HCT116 (cell line): ENCODE results near the gene SPDEF. TPM values are rescaled to one million over a fixed set of nuclear protein-coding genes. Genes with fewer than 3 reads are reported as not detected.

Experiments
- ATAC-seq: fragments of 200-7000 bp; cut with Tn5 transposase; 2 replicates; pipeline ENCODE4 v1.9.1; 2020; ENCODE audit warnings: mild to moderate bottlenecking, moderate library complexity
- BruUV-seq: library from RNA; stranded (reverse); fragments of 400-500 nt; replicated peaks from 2 replicates; lab custom pipeline; 2021; lab: Mats Ljungman, UMichigan
- CTCF ChIA-PET: fragments of 300-600 bp; sonication (Branson Sonifier 250); formaldehyde crosslinking; loops from one replicate; lab custom pipeline; 2021; ENCODE audit warnings: antibody characterized with exemption; lab: Charles Lee
- POLR2A ChIA-PET: fragments of 300-600, 350-600 bp; sonication (Branson Sonifier 250); formaldehyde crosslinking; loops from one replicate; lab custom pipeline; 2021; ENCODE audit warnings: antibody characterized with exemption; lab: Charles Lee
- RAD21 ChIA-PET, 2 experiments: fragments of 300-600 bp; sonication (Branson Sonifier 250); formaldehyde crosslinking; loops; one replicate each; lab custom pipeline; 2023; ENCODE audit warnings: low total read pairs in 2 of 2; ENCODE audit not compliant: uncharacterized antibody in 2 of 2, unreplicated experiment in 2 of 2, low non-redundant PET in 1 of 2; lab: Charles Lee
- DNase-seq: peaks from one replicate; pipeline ENCODE4 v3.0.0-alpha.2; 2010; ENCODE audit warnings: low read depth, low spot score
- H2AFZ ChIP-seq: fragments of 200-600 bp; shearing (Covaris generic), sonication (generic); 2 replicates; pipeline ENCODE4 v1.6.1; 2017; ENCODE audit warnings: low read depth, mixed run types, mixed read lengths, antibody characterized with exemption, low read length; ENCODE audit not compliant: poor library complexity, severe bottlenecking
- H3K27ac ChIP-seq: 2 replicates; pipeline ENCODE4 v1.5.1; 2012; ENCODE audit warnings: low read depth, low read length
- H3K27me3 ChIP-seq: fragments of 200-600 bp; sonication (generic); 2 replicates; pipeline ENCODE4 v1.6.1; 2016; ENCODE audit warnings: mixed run types, low read length, mixed read lengths; ENCODE audit not compliant: insufficient read depth
- H3K36me3 ChIP-seq, 2 experiments: fragments of 200-500 bp in 1 of 2; fragments of 200-600 bp in 1 of 2; sonication (Bioruptor generic) in 1 of 2; sonication (generic) in 1 of 2; 2 replicates each; pipeline versions ENCODE4 v1.5.1 to v1.6.1; 2014 to 2016; ENCODE audit warnings: low read length in 2 of 2, inconsistent platforms in 1 of 2, mixed read lengths in 1 of 2, mixed run types in 1 of 2; ENCODE audit not compliant: insufficient read depth in 2 of 2, control insufficient read depth in 1 of 2
- H3K4me1 ChIP-seq, 2 experiments: fragments of 200-600 bp in 1 of 2; sonication (generic) in 1 of 2; 2 replicates each; pipeline versions ENCODE4 v1.5.1 to v1.6.1; 2012 to 2017; ENCODE audit warnings: low read length in 2 of 2, inconsistent platforms in 1 of 2, mild to moderate bottlenecking in 1 of 2, mixed read lengths in 1 of 2, mixed run types in 1 of 2, moderate library complexity in 1 of 2; ENCODE audit not compliant: insufficient read depth in 2 of 2, control insufficient read depth in 1 of 2
- H3K4me2 ChIP-seq: fragments of 200-600 bp; sonication (generic); 2 replicates; pipeline ENCODE4 v1.6.1; 2017; ENCODE audit warnings: mixed run types, low read length, mixed read lengths
- H3K4me3 ChIP-seq, 2 experiments: fragments of 200-600 bp in 1 of 2; sonication (generic) in 1 of 2; replicated peaks in 1 of 2; 2 replicates each; pipeline ENCODE4 v1.5.1; 2011 to 2016; ENCODE audit warnings: low read length in 2 of 2, control low read depth in 1 of 2, low read depth in 1 of 2, mild to moderate bottlenecking in 1 of 2, mixed read lengths in 1 of 2, mixed run types in 1 of 2
- H3K79me2 ChIP-seq: fragments of 200-600 bp; sonication (generic); 2 replicates; pipeline ENCODE4 v1.6.1; 2017; ENCODE audit warnings: mild to moderate bottlenecking, mixed run types, low read length, moderate library complexity, mixed read lengths; ENCODE audit not compliant: insufficient read depth
- H3K9ac ChIP-seq: fragments of 200-600 bp; sonication (generic); 2 replicates; pipeline ENCODE4 v1.6.1; 2016; ENCODE audit warnings: low read length, mixed read lengths
- H3K9me2 ChIP-seq: fragments of 200-600 bp; sonication (generic), shearing (Covaris generic); 2 replicates; pipeline ENCODE4 v1.6.1; 2017; ENCODE audit warnings: mixed run types, mild to moderate bottlenecking, moderate library complexity; ENCODE audit not compliant: insufficient read depth
- H3K9me3 ChIP-seq, 2 experiments: fragments of 200-500 bp in 1 of 2; fragments of 200-600 bp in 1 of 2; sonication (Bioruptor generic) in 1 of 2; sonication (generic) in 1 of 2; 2 replicates each; pipeline ENCODE4 v1.6.1; 2014 to 2017; ENCODE audit warnings: low read length in 2 of 2, mixed read lengths in 2 of 2, inconsistent platforms in 1 of 2, low read depth in 1 of 2, mild to moderate bottlenecking in 1 of 2, mixed run types in 1 of 2, moderate library complexity in 1 of 2; ENCODE audit not compliant: control insufficient read depth in 1 of 2, insufficient read depth in 1 of 2
- H4K20me1 ChIP-seq: fragments of 200-600 bp; sonication (generic), shearing (Covaris generic); 2 replicates; pipeline ENCODE4 v1.6.1; 2017; ENCODE audit warnings: mixed run types, mild to moderate bottlenecking, moderate library complexity; ENCODE audit not compliant: insufficient read depth
- CBX3 ChIP-seq: IDR thresholded peaks from 2 replicates; pipeline ENCODE4 v1.6.1; 2012; ENCODE audit warnings: low read depth
- CEBPB ChIP-seq: IDR thresholded peaks from 2 replicates; pipeline ENCODE4 v1.6.1; 2012; ENCODE audit warnings: low read depth
- EGR1 ChIP-seq: IDR thresholded peaks from 2 replicates; pipeline ENCODE4 v1.6.1; 2012; ENCODE audit warnings: low read depth
- ELF1 ChIP-seq: IDR thresholded peaks from 2 replicates; pipeline ENCODE4 v1.6.1; 2012; ENCODE audit warnings: low read depth, borderline replicate concordance
- EZH2 ChIP-seq: fragments of 200-600 bp; sonication (generic); IDR thresholded peaks from 2 replicates; pipeline ENCODE4 v1.6.1; 2017; ENCODE audit warnings: antibody characterized with exemption, mixed run types
- EZH2phosphoT487 ChIP-seq: fragments of 200-600 bp; IDR thresholded peaks from 2 replicates; pipeline ENCODE4 v1.6.1; 2018; ENCODE audit warnings: antibody characterized with exemption, borderline replicate concordance
- FOSL1 ChIP-seq: IDR thresholded peaks from 2 replicates; pipeline ENCODE4 v1.6.1; 2012; ENCODE audit warnings: low read depth
- POLR2A ChIP-seq: IDR thresholded peaks from 2 replicates; pipeline ENCODE4 v1.7.0; 2011; ENCODE audit warnings: borderline replicate concordance; ENCODE audit not compliant: insufficient read depth, insufficient read length; ENCODE audit errors: extremely low read depth
- POLR2AphosphoS5 ChIP-seq: IDR thresholded peaks from 2 replicates; pipeline ENCODE4 v1.6.1; 2011; ENCODE audit warnings: mild to moderate bottlenecking, low read depth, low read length, moderate library complexity
- SIN3A ChIP-seq: IDR thresholded peaks from 2 replicates; pipeline ENCODE4 v1.6.1; 2012; ENCODE audit warnings: low read depth
- SRF ChIP-seq: IDR thresholded peaks from 2 replicates; pipeline ENCODE4 v1.6.1; 2012; ENCODE audit warnings: low read depth
- TCF7L2 ChIP-seq: IDR thresholded peaks from 2 replicates; pipeline ENCODE4 v1.7.0; 2011; ENCODE audit warnings: borderline replicate concordance, inconsistent platforms; ENCODE audit not compliant: insufficient read depth, insufficient read length; ENCODE audit errors: extremely low read depth
- ZNF274 ChIP-seq: fragments of 200-500 bp; sonication (Bioruptor generic); IDR thresholded peaks from 2 replicates; pipeline ENCODE4 v1.6.1; 2014; ENCODE audit warnings: mild to moderate bottlenecking, low read depth, low read length, inconsistent platforms
- intact Hi-C: fragments of 100-400 bp; cut with micrococcal nuclease; formaldehyde crosslinking; loops from 2 replicates; pipeline ENCODE4 v1.10.0; 2022
- total RNA-seq: library from RNA; stranded (reverse); gene quantifications from one replicate; pipeline ENCODE4 v1.2.1, GENCODE V29; 2021; ENCODE audit not compliant: unreplicated experiment
- TF ChIP-seq, protein P1 (sequence below): IDR thresholded peaks from 2 replicates; pipeline ENCODE4 v1.6.1; 2012
- TF ChIP-seq, protein P2 (sequence below): IDR thresholded peaks from 2 replicates; pipeline ENCODE4 v1.6.1; 2011; ENCODE audit warnings: mild to moderate bottlenecking, low read length, moderate library complexity; ENCODE audit not compliant: insufficient replicate concordance; ENCODE audit errors: extremely low read depth

SPDEF gene
- total RNA-seq, 1 experiment from 2014 or later: 0.39 TPM

DNA sequence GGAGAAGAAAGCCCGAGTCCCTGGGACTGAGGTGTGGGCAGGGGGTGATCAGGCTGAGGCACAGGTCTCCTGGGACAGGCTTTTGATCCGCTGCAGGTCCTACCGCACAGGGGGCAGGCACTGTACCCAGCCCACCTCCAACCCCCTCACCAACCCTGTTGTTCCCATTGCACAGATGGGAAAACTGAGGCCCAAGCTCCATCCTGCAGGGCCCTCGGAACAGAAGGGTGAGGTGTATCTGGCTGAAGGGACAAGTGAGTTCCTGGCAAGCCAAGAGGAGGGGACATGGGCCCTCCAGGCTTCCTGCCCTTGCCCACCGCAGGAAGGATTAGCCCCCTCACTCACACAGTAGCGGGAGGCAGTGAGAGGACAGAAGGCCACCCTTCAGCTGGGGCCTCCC, 16.5 kb upstream of the SPDEF start:
- TF ChIP-seq ELF1: no peak
- no peak for TF ChIP-seq TCF7L2
- no peak for TF ChIP-seq SRF
- no peak for TF ChIP-seq POLR2A
- no peak for TF ChIP-seq EGR1
- TF ChIP-seq, protein P1, sequence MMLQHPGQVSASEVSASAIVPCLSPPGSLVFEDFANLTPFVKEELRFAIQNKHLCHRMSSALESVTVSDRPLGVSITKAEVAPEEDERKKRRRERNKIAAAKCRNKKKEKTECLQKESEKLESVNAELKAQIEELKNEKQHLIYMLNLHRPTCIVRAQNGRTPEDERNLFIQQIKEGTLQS: no peak
- TF ChIP-seq ZNF274: no peak
- no peak for TF ChIP-seq EZH2
- TF ChIP-seq, all 23 proteins: peak for 0
- intact Hi-C loops: no loop called here
- H3K27me3 ChIP-seq: no peaks in the 10 kb centered on the region
- no peaks in the 10 kb centered on the region for H3K9me3 ChIP-seq
- no peak overlapping the region for H3K4me3 ChIP-seq
- ChIA-PET RAD21 (interaction anchor here in 1 of 2 experiments (1.0 kb wide), 1 partner anchor 36 kb away, joined by 5 read pairs; no protein-coding TSS in a partner anchor), CTCF (no interaction called here), POLR2A (no interaction called here)
- no peak overlapping the region for H2AFZ ChIP-seq
- H3K9ac ChIP-seq: no peak overlapping the region
- DNase-seq: no peak
- no TSS peak for BruUV-seq
- H3K36me3 ChIP-seq: no peaks in the 10 kb centered on the region
- H3K27ac ChIP-seq: no peak overlapping the region
- H4K20me1 ChIP-seq: no peaks in the 10 kb centered on the region
- H3K4me2 ChIP-seq: no peak overlapping the region
- ATAC-seq: no peak
- H3K79me2 ChIP-seq: no peaks in the 10 kb centered on the region
- H3K4me1 ChIP-seq: peaks cover 0 to 12% of the 10 kb centered on the region in 2 experiments; a peak in 2 of 4 replicates
- H3K9me2 ChIP-seq: no peaks in the 10 kb centered on the region

DNA sequence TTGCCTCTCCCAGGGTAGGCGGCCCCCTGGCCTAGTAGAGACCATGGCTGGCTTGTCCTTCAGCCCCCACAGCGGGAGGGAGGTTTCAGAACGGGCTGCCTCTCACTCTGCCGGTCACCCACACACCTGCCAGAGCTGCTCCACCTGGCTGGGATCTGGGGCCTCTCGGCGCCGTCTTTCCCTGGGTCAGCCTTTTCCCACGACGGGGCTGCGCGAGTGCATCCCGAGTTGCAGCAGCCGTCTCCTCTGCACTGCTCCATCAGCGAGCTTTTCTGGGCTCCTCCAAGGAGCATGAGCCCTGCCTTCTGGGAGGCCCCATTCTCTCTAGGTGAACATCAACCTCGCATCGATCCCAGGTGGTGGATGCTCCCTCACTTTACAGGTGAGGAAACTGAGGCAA, 15.9 kb upstream of the SPDEF start:
- H2AFZ ChIP-seq: no peak overlapping the region
- no peaks in the 10 kb centered on the region for H3K27me3 ChIP-seq
- ChIA-PET CTCF (no interaction called here), RAD21 (no interaction called here), POLR2A (no interaction called here)
- no peak overlapping the region for H3K4me3 ChIP-seq
- intact Hi-C loops: no loop called here
- no peak for TF ChIP-seq CEBPB
- no peak for TF ChIP-seq TCF7L2
- no peak for TF ChIP-seq FOSL1
- TF ChIP-seq SRF: no peak
- TF ChIP-seq ELF1: no peak
- no peak for TF ChIP-seq POLR2AphosphoS5
- no peak for TF ChIP-seq EZH2phosphoT487
- TF ChIP-seq, protein P2, sequence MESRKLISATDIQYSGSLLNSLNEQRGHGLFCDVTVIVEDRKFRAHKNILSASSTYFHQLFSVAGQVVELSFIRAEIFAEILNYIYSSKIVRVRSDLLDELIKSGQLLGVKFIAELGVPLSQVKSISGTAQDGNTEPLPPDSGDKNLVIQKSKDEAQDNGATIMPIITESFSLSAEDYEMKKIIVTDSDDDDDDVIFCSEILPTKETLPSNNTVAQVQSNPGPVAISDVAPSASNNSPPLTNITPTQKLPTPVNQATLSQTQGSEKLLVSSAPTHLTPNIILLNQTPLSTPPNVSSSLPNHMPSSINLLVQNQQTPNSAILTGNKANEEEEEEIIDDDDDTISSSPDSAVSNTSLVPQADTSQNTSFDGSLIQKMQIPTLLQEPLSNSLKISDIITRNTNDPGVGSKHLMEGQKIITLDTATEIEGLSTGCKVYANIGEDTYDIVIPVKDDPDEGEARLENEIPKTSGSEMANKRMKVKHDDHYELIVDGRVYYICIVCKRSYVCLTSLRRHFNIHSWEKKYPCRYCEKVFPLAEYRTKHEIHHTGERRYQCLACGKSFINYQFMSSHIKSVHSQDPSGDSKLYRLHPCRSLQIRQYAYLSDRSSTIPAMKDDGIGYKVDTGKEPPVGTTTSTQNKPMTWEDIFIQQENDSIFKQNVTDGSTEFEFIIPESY: no peak
- TF ChIP-seq CBX3: no peak
- no peak for TF ChIP-seq SIN3A
- TF ChIP-seq EGR1: no peak
- BruUV-seq: no TSS peak
- H3K36me3 ChIP-seq: no peaks in the 10 kb centered on the region
- no peak overlapping the region for H3K4me2 ChIP-seq
- ATAC-seq (no peak), DNase-seq (no peak)
- H3K9me3 ChIP-seq: no peaks in the 10 kb centered on the region
- no peak overlapping the region for H3K27ac ChIP-seq
- H3K79me2 ChIP-seq: no peaks in the 10 kb centered on the region
- peaks cover 0 to 18% of the 10 kb centered on the region in 2 experiments; a peak in 2 of 4 replicates for H3K4me1 ChIP-seq
- no peaks in the 10 kb centered on the region for H4K20me1 ChIP-seq
- no peaks in the 10 kb centered on the region for H3K9me2 ChIP-seq
- H3K9ac ChIP-seq: no peak overlapping the region
